Vagina (tissue), 2 donors: ENCODE data around the gene SIGLEC11. TPM values are rescaled to one million over a fixed set of nuclear protein-coding genes. Genes with fewer than 3 reads are reported as not detected.

Experiments used
- DNase-seq, 2 donors: peaks; one replicate each; pipeline ENCODE4 v3.0.0-alpha.2; 2017; ENCODE audit errors: extremely low spot score in 2 of 2
- H3K27ac ChIP-seq: fragments of 200-600 bp; sonication (generic); one replicate; pipeline ENCODE4 v1.5.1; 2019
- H3K27me3 ChIP-seq: fragments of 200-600 bp; sonication (generic); one replicate; pipeline ENCODE4 v1.5.1; 2019
- H3K36me3 ChIP-seq, 2 donors: fragments of 200-600 bp; sonication (generic); one replicate each; pipeline ENCODE4 v1.5.1; 2017 to 2019
- H3K4me1 ChIP-seq: fragments of 200-600 bp; sonication (generic); one replicate; pipeline ENCODE4 v1.5.1; 2019
- H3K4me3 ChIP-seq, 2 donors: fragments of 200-600 bp; sonication (generic); 1 replicate in 1 of 2; 2 replicates in 1 of 2; pipeline ENCODE4 v1.5.1; 2016 to 2019
- H3K9me3 ChIP-seq: fragments of 200-600 bp; sonication (generic); one replicate; pipeline ENCODE4 v1.5.1; 2019
- POLR2A ChIP-seq, 2 donors: fragments of 450-650 bp; IDR thresholded peaks; one replicate each; pipeline ENCODE4 v1.6.1; 2017; ENCODE audit warnings: antibody characterized with exemption in 2 of 2, mild to moderate bottlenecking in 2 of 2, moderate library complexity in 2 of 2
- POLR2AphosphoS5 ChIP-seq, 2 donors: sonication (generic); formaldehyde crosslinking; IDR thresholded peaks; one replicate each; pipeline ENCODE4 v1.9.0; 2017; ENCODE audit warnings: antibody characterized with exemption in 2 of 2, mild to moderate bottlenecking in 2 of 2, low read depth in 1 of 2; ENCODE audit not compliant: insufficient read depth in 1 of 2
- intact Hi-C: fragments of 100-400 bp; cut with DNase I; formaldehyde crosslinking; loops from one replicate; pipeline ENCODE4 v1.15.1; 2023
- total RNA-seq: library from RNA; depleted of rRNA; stranded (reverse); fragments of >200 nt; gene quantifications from one replicate; pipeline ENCODE4 v1.2.3, GENCODE V29; 2016
- TF ChIP-seq, protein P1 (sequence below), 3 experiments: fragments of 450-650 bp in 2 of 3; fragments of 200-600 bp in 1 of 3; sonication (generic) in 1 of 3; IDR thresholded peaks; one replicate each; pipeline ENCODE4 v1.5.1; 2017 to 2019; ENCODE audit warnings: antibody characterized with exemption in 3 of 3, mild to moderate bottlenecking in 2 of 3, moderate library complexity in 2 of 3

The SIGLEC11 gene
- total RNA-seq, 1 donor from 2014 or later, result 4.4 TPM

DNA sequence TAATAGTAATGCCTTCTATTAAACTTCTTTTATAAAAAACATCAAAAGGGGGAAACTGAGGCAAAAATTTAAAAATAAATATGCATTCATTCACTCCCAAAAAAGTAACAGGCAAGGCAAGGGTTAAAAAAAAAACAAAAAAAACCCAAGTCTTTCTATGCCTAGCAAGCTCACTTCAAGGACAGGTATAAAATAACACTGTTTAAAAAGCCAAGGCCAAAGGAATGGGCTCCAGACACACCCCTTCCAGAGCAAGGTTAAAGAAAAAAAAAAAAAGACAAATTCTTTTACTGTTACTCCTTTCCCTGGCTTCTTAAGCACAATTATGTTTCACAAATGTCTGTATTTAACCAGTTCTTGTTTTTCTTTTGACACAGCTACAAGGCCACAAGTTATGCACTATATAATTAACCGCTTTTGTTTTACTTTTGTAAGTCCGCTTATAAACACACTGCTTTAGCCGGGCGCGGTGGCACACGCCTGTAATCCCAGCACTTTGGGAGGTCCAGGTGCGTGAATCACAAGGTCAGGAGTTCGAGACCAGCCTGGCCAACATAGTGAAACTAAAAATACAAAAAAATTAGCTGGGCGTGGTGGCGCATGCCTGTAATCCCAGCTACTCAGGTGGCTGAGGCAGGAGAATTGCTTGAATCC is 3.6 kb downstream of the SIGLEC11 start:
- Histone ChIP-seq H3K27ac (no peak overlapping the region), H3K27me3 (peaks cover 4% of the 10 kb centered on the region), H3K4me1 (no peaks in the 10 kb centered on the region), H3K36me3 (no peaks in the 10 kb centered on the region), H3K4me3 (no peak overlapping the region), H3K9me3 (no peaks in the 10 kb centered on the region)
- DNase-seq, result no peak
- TF ChIP-seq, protein P1, sequence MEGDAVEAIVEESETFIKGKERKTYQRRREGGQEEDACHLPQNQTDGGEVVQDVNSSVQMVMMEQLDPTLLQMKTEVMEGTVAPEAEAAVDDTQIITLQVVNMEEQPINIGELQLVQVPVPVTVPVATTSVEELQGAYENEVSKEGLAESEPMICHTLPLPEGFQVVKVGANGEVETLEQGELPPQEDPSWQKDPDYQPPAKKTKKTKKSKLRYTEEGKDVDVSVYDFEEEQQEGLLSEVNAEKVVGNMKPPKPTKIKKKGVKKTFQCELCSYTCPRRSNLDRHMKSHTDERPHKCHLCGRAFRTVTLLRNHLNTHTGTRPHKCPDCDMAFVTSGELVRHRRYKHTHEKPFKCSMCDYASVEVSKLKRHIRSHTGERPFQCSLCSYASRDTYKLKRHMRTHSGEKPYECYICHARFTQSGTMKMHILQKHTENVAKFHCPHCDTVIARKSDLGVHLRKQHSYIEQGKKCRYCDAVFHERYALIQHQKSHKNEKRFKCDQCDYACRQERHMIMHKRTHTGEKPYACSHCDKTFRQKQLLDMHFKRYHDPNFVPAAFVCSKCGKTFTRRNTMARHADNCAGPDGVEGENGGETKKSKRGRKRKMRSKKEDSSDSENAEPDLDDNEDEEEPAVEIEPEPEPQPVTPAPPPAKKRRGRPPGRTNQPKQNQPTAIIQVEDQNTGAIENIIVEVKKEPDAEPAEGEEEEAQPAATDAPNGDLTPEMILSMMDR (IDR thresholded peaks at IDR 0.05), result no peak
- TF ChIP-seq POLR2A (IDR thresholded peaks at IDR 0.05) (no peak), POLR2AphosphoS5 (IDR thresholded peaks at IDR 0.05; ENCODE audit: insufficient read depth in 1 of 2, low read depth in 1 of 2) (no peak)
- intact Hi-C loops, result no loop called here

DNA sequence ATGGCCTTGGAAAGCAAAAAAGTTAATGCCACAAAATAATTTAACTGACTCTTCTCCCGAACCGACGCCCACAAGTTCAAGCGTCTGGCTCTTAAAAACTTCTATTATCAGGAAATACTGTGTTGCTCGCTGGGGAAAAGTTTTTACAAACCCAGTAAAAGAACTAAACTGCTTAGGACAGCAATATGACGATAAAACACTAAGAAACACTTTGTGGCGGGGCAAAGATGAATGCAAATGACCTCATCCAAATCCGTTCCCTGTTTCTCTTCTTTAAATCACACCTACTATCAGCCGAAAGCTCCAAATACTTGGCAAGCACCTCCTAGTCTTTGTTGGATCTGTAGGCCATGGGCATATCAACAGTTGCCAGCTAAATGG is 4.9 kb downstream of the SIGLEC11 start:
- Histone ChIP-seq H3K9me3 (no peaks in the 10 kb centered on the region), H3K4me3 (no peak overlapping the region), H3K36me3 (no peaks in the 10 kb centered on the region), H3K27me3 (peaks cover 4% of the 10 kb centered on the region), H3K4me1 (no peaks in the 10 kb centered on the region), H3K27ac (no peak overlapping the region)
- TF ChIP-seq POLR2A (IDR thresholded peaks at IDR 0.05) (no peak), POLR2AphosphoS5 (IDR thresholded peaks at IDR 0.05; ENCODE audit: insufficient read depth in 1 of 2, low read depth in 1 of 2) (no peak)
- TF ChIP-seq, protein P1 (IDR thresholded peaks at IDR 0.05), result no peak
- intact Hi-C loops, result no loop called here
- DNase-seq, result no peak

DNA sequence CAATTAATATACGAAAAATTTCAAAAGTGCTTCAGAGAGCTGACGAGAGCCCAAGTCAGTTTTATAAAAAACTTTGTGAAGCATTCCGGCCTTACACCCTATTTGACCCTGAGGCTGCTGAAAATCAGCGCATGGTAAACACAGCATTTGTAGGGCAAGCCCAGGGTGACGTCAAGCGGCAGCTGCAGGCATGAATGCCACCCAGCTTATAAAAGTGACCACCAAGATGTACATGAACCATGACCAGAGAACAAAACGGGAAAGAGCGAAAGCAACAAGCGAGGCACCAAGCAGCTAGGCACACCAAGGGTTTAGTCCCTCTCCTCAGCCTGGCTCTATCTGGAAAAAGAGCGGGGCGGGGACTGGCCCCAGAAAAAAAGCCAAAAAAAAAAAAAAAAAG is 6.0 kb downstream of the SIGLEC11 start:
- H3K4me3 ChIP-seq, result no peak overlapping the region
- no peaks in the 10 kb centered on the region for H3K36me3 ChIP-seq
- peaks cover 4% of the 10 kb centered on the region for H3K27me3 ChIP-seq
- TF ChIP-seq, protein P1 (IDR thresholded peaks at IDR 0.05), result no peak
- TF ChIP-seq POLR2A (IDR thresholded peaks at IDR 0.05) (no peak), POLR2AphosphoS5 (IDR thresholded peaks at IDR 0.05; ENCODE audit: insufficient read depth in 1 of 2, low read depth in 1 of 2) (no peak)
- H3K4me1 ChIP-seq, result no peaks in the 10 kb centered on the region
- H3K27ac ChIP-seq, result no peak overlapping the region
- H3K9me3 ChIP-seq, result no peaks in the 10 kb centered on the region
- DNase-seq, result no peak
- intact Hi-C loops, result no loop called here

DNA sequence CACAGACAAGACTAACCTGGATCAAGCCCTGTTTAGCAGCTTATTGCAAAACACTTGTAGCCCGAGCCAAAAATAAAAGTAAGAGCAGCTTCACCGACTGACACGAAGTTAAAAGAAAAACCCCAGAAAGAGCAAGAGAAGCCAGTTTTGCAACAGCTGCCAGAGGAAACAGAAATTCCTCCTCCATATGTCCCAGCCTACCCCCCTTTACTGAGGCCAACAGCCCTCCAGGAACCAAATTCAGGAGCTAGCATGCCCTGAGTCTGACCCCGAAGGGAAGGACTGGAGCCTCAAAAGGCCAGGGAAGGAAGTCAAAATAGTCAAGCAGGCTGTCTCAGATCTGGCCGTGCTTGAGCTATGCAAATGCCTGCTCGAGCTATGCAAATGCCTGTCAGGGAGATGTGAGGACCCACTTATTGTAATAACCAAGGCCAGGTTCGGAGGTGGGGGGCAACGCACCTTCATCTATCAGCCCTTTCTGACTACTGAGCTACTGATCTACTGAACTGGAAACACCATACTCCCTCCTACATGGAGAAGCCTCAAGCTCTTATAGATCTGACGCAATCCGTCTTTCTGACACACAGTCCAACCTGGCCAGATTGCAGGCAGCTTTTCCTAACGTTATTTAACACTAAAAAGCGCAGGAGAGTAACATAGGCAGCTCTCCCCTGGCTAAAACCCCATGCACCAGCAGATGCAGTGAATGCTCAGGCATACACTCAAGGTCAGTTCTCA is 6.7 kb downstream of the SIGLEC11 start:
- intact Hi-C loops, result no loop called here
- Histone ChIP-seq H3K27me3 (peaks cover 4% of the 10 kb centered on the region), H3K36me3 (no peaks in the 10 kb centered on the region), H3K4me1 (no peaks in the 10 kb centered on the region), H3K27ac (no peak overlapping the region), H3K4me3 (no peak overlapping the region), H3K9me3 (no peaks in the 10 kb centered on the region)
- DNase-seq, result no peak
- TF ChIP-seq POLR2A (IDR thresholded peaks at IDR 0.05), result no peak
- TF ChIP-seq POLR2AphosphoS5 (IDR thresholded peaks at IDR 0.05; ENCODE audit: insufficient read depth in 1 of 2, low read depth in 1 of 2), result no peak
- TF ChIP-seq, protein P1 (IDR thresholded peaks at IDR 0.05), result no peak

DNA sequence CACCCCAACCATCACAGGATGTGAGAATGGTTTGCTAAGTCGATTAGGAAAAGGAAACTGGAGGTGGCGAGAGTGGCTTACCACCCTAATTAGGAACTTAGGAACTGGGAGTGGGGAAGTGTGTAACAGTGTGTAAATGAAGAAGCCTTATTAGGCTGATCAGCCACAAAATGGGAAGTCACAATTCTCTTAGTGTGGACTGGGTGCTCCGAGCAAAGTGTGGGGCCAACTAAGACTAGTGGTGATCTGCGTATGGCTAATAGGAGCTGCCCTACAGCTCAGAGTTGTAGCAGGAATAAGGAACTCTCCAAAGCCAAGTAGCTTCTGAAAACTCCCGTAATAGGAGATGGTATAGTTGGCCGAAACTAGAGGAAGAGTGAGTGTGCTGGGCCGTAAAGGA is 7.6 kb downstream of the SIGLEC11 start:
- no peak for DNase-seq
- TF ChIP-seq POLR2AphosphoS5 (IDR thresholded peaks at IDR 0.05; ENCODE audit: insufficient read depth in 1 of 2, low read depth in 1 of 2), result no peak
- no peak for TF ChIP-seq POLR2A (IDR thresholded peaks at IDR 0.05)
- TF ChIP-seq, protein P1 (IDR thresholded peaks at IDR 0.05), result no peak
- H3K4me3 ChIP-seq, result no peak overlapping the region
- no peak overlapping the region for H3K27ac ChIP-seq
- H3K27me3 ChIP-seq, result peaks cover 4% of the 10 kb centered on the region
- H3K36me3 ChIP-seq, result no peaks in the 10 kb centered on the region
- no peaks in the 10 kb centered on the region for H3K4me1 ChIP-seq
- H3K9me3 ChIP-seq, result no peaks in the 10 kb centered on the region
- intact Hi-C loops, result no loop called here
